Hematopoietic multipotent progenitor cell treated with erythropoietin and hydrocortisone succinate and interleukin-3 and kit ligand, for 4 days (in vitro differentiated cells): ENCODE results near the gene DNAJB5.
A peak's percentile ranks its signal among the peaks of the same experiment; 100 is the strongest.
"Not testable (repeated sequence)": the region's sequence is repeated elsewhere in the genome, so short reads cannot be mapped to it uniquely, and the experiment has no call there.

Experiments used
- DNase-seq: peaks from one replicate; pipeline ENCODE4 v3.0.0-alpha.2; 2015

DNAJB5 gene

DNA sequence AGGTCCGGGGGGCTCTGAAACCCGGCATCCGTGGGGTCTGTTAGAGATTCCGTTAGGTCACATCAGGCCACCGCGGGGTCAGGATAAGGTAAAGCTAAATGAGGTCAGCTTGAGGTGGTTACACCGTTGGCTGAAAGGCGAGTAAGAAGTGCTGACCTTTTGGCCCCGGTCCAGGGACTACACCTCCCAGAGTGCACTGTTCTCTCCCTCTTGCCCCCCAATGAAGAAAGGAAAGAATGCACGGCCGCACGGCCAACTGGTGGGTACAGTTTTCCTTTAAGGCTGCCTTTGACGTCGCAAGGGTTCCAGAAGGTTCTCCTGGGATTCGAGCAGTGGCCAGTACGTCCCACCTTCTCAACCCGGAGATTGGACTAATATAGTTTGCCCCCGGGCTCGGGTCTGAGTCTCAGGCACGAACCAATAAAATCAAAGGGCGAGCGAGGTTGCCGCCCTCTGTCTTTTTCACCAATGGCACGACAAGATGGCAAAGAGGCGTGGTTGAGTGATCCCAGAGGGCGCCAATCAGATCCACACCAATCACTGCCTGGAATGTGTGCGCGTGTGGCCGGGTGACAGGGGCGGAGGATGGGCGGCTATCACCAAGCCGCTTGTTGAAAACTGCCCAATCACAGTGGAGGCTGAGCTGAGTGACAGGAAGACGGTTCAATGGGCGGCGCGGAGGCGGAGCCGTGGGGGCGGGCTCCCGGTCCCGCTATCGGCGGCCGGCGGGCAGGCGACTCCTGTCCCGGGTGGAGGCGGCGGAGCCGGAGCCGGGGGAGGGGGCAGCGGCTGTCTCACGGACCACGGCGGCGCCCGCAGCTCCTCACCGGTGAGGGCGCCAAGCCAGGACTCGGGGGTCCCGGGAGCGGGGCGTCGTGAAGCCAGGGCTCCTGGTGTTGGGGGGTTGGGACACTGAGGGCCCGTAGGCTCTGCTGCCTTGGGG, at the start of gene DNAJB5:
DNAJB5 (plus strand) TSS at position 743 of the 943 bp plus-strand sequence. CDS start 886 bp downstream, outside the sequence.
- peak; percentile 99 for DNase-seq

GRCh38 chr9:34939989-34940388, 49.6 kb upstream of the DNAJB5 start:
- peak; percentile 56 for DNase-seq

DNA sequence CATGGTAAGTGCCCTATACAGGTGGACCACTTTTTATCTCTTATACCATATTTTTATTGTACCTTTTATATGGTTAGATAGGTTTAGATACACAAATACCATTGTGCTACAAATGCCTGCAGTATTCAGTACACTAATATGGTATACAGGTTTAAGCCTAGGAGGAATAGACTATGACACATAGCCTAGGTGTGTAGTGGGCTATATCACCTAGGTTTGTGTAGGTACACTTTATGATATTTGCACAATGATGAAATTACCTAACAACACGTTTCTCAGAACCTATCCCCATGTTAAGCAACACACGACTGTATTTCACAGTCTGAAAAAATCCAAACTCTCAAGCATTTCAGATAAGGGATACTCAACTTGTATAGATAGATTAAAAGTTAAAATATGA, 41.1 kb upstream of the DNAJB5 start:
- no peak for DNase-seq

DNA sequence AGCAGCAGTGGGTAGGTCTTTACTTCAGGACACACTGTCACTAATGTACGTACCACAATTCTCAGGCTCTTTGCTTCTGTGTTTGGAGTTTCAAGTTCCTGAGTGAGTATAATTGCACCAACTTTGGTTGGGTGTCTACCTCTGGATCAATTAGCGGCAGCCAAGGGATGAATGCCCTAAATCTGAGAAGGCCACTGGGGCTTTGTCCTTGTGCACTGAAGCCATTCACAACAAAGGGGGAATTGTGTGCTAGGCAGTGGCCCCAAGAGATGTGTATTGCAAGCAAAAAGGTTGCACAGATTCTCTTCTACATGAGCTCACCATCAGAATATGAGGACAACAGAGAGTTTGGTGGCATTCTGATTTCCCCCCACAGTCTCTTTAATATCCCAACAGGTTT, 35.3 kb upstream of the DNAJB5 start:
- DNase-seq: no peak

- not testable (repeated sequence) for DNase-seq
Measured at GRCh38 chr9:34956066-34956465, 33.5 kb upstream of the DNAJB5 start.

- no peak for DNase-seq
Measured at GRCh38 chr9:34956648-34957047, 32.9 kb upstream of the DNAJB5 start.

DNA sequence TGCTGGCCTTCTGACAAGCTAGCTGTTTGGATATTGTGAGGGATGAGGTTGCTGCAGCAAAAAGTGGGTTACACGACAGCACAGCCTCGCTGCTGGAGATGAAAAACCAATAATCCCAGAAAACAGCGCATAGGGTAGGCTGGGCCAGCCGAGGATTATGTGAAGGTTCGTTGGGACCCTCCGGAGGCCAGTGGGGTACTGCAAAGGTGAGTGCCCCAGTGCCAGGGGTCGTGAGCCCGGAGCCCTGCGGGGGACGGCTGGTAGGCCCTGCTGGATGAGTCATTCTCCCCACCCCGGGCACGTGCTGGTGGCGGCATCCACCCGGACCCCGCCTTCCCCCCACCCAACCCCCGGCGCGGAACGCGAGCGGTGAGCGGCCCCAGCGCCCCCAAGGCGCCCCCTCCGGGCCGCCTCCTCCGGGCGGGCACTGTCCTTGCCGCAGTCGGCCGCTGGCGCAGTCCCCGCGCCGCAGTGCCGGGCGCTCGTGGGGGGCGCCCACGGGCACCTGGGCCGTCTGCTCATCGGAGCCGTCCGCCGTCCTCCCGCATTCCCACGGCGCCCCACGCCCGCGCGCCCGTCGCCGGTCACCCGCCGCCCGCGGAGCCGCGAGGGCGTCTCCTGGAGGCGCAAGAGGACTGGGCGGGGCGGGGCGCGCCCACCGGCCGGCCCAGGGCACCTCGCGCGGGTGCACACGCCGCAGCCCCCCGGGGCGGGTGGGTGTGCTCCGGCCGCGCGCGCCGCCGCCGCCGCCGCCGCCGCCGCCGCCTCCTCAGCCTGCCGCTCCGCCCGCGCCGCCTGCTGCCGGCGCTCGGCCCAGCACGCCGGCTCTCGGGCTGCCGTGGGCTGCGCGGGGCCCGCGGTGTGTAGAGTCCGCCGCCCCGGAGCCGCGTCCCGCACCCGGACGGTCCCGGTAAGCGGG, 31.8 kb upstream of the DNAJB5 start, which contains the start of gene PHF24:
PHF24 (plus strand) TSS at position 794 of the 919 bp plus-strand sequence. CDS start 13,014 bp downstream, outside the sequence.
- peak; percentile 46 for DNase-seq

- DNase-seq: no peak
Measured at GRCh38 chr9:34958411-34958982, 31.0 kb upstream of the DNAJB5 start.

GRCh38 chr9:34959461-34959860, 30.1 kb upstream of the DNAJB5 start:
- DNase-seq: no peak

DNA sequence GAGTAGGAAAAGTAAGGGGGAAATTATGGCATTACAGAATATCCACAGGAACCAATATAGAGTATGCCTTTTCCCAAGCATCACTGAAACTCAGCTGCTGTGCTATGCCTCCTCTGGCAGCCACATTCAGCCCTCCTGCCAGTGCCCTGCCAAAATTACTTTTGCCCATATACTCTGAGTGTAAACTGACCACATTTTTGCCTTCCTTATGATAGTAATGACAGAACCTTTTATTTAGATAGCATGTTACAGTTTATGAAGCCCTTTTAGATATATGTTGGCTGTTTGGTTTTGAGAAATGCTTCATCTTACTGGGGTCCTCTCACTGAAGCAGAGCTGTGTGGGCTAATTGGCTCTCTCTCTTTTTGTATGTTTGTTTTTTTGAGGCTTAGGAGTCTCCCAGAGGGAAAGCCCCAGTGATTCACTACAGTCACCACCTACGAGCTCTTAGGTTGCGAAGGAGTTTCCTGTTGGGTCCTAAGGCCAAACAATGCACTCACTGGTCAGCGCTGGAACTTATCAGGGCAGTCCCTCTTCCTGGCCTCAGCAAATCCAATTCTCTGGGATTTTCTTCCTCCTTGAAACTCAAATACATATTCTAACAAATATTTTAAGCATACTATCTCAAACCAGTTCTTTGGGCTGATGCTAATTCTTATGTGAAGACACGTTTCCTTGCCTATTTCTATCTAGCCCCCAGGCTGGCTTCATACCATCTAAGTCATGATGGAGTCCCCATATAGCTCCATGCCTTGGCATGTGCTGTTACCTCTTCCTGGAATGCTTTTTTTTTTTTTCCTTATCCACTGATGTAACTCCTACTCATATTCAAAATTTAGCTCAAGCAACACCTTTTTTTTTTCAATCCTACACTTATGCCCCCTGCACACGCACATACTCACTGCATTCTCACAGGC, 27.7 kb upstream of the DNAJB5 start:
- no peak for DNase-seq

DNA sequence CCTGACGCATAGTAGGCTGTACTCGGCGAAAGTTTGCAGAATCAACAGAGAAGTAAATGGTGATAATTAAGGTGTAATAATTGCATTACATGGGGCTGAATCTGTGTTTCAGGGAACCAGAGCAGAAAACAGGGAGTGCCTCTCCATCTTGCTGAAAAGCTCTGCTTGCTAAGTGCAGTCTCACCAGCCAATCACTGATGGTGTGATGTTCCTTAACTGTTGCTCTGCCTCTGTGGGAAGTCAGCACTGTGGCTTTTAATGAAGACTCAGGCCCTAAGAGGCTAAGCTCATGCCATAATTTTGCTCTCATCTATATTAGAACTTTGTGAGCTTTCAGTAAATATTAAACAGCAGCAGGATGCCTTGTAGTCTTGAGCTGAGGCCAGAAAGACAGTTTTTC, 27.0 kb upstream of the DNAJB5 start:
- no peak for DNase-seq

GRCh38 chr9:34963552-34963951, 26.0 kb upstream of the DNAJB5 start:
- DNase-seq: no peak

DNA sequence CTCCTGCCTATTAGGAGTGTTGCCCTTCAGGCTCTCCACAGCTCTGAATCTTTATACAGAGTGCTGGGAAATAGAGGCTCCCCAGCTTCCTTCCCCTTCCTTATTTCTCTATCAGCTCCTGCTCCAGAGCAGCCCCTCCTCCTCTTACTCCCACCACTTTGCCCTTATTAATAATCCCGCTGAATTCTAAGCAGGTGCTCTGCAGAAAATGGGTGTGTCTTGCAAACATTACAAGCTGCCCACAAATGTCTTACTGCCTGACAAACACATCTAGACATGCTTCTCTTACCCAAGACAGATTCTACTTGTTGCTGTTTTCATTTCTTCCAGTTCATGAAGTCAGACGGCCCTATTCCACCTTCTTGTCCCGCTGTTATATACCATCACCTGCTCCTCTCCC, 25.1 kb upstream of the DNAJB5 start:
- DNase-seq: no peak

DNA sequence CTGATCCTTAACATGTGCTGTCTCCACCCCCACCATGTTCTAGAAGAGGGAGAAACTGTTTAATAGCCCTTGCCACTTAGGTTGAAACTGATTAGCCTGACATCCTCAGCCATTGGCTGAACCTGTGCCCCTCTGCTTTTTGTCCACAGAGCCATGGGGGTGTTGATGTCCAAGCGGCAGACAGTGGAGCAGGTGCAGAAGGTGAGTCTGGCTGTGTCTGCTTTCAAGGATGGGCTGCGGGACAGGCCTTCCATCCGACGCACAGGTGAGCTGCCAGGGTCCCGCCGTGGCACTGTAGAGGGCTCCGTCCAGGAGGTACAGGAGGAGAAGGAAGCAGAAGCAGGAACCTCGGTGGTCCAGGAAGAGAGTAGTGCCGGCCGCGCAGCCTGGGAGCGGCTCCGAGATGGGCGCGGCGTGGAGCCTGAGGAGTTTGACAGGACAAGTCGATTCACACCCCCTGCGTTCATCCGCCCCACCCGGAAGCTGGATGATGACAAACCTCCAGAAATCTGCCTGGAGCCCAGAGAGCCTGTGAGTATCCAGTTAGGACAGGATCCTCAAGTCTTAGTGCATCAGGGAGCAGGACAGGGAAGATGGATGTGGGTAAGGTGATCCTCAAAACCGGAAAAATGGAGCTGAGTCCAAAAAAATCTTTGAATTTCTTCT, 18.3 kb upstream of the DNAJB5 start:
- no peak for DNase-seq

- no peak for DNase-seq
Measured at GRCh38 chr9:34974664-34975063, 14.9 kb upstream of the DNAJB5 start.

DNA sequence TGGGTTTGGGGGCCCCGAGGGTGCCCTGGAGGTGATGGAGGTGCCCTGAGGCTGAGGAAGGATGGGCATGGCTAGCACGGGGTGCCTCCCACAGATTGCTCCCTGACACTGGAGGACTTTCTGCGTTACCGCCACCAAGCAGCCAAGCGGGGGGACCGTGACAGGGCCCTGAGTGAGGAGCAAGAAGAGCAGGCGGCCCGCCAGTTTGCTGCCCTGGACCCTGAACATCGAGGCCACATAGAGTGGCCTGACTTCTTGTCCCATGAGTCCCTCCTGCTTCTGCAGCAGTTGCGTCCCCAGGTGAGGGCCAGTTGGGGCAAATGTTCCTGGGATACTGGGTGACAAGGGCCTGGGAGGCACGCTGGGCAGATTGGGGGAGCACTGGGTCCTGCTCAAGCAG, 13.1 kb upstream of the DNAJB5 start:
- no peak for DNase-seq

GRCh38 chr9:34976992-34977391, 12.6 kb upstream of the DNAJB5 start:
- DNase-seq: no peak

DNA sequence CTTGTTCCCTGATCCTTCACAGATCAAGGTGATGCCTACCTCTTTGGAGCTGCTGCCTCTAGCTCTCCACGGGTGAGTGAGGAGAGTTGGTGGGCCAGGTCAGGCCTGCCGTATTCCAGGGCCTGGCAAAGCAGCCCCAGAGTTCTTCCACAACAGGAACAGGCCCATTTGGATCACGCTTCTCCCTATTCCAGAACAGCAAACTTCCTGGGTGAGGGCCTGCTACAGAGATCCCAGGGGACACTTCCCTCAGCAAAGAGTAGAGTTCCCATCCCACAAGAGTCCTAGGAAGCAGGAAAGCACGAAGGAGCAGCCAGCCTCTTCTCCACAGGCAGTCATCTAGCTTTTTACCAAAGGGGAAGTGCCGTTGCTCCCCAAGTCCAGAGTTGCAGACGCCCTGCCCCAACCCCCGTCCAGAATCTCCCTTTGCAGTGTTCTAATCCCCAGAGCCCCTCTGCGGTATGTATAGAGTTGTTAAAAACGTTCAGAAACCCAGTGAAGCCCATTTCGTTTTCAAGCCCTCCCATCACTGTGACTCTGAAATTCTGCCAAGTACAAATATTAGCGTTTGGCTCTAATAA, 9.3 kb upstream of the DNAJB5 start:
- DNase-seq: no peak

DNA sequence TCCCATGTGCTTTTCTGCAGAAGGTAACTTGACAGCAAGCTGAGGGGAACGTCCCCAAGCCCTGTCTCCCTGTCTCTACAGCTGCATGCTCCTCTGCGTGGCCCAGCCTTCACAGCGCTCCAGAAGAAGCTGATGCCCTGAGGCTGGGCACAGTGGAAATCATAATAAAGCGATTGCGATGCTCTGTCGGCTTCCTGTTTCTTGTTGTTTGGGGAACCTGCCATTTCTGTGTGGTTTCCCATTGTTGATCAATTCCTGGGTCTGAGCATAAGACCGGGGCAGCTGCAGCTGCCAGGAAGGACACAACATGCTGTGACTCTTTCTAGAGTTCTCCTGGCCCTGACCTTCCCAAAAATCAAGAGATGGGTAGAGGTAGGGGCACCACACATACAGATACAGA, 7.2 kb upstream of the DNAJB5 start:
- DNase-seq: peak; percentile 52

GRCh38 chr9:34983209-34983608, 6.3 kb upstream of the DNAJB5 start:
- DNase-seq: peak; percentile 47

GRCh38 chr9:34984049-34984448, 5.5 kb upstream of the DNAJB5 start:
- peak; percentile 74 for DNase-seq
